GM12878 (cell line): Measurements from ENCODE around the gene RAB3IL1. TPM values are rescaled to one million over a fixed set of nuclear protein-coding genes. Genes with fewer than 3 reads are reported as not detected.

ENCODE experiments used
- ATAC-seq: fragments of 200-7000 bp; cut with Tn5 transposase; 3 replicates; pipeline ENCODE4 v1.9.1; 2020; ENCODE audit warnings: mild to moderate bottlenecking, moderate library complexity
- BruUV-seq: library from RNA; stranded (reverse); fragments of 400-500 nt; replicated peaks from 2 replicates; lab custom pipeline; 2021; lab: Mats Ljungman, UMichigan
- CTCF ChIA-PET: fragments of 300-600 bp; sonication (Branson Sonifier 250); formaldehyde crosslinking; extraction: SDS; loops from one replicate; lab custom pipeline; 2021; ENCODE audit warnings: inconsistent platforms; lab: Yijun Ruan, JAX
- POLR2A ChIA-PET: fragments of 350-600 bp; formaldehyde crosslinking; extraction: SDS; loops from one replicate; lab custom pipeline; 2021; ENCODE audit warnings: inconsistent platforms; lab: Charles Lee
- RAD21 ChIA-PET: fragments of 300-600 bp; sonication (Branson Sonifier 250); formaldehyde crosslinking; loops from one replicate; lab custom pipeline; 2023; ENCODE audit warnings: antibody characterized with exemption; ENCODE audit not compliant: unreplicated experiment; lab: Charles Lee
- SMC1A ChIA-PET: fragments of 300-600 bp; sonication (Branson Sonifier 250); formaldehyde crosslinking; loops from one replicate; lab custom pipeline; 2023; ENCODE audit not compliant: unreplicated experiment, uncharacterized antibody; lab: Charles Lee
- DNase-seq: peaks from one replicate; pipeline ENCODE4 v3.0.0-alpha.2; 2011; ENCODE audit warnings: low read depth, low spot score
- FAIRE-seq: peaks from 3 replicates; lab custom pipeline; 2011; peaks lifted over from hg19 to GRCh38; lab: Jason Lieb, UNC
- H2AFZ ChIP-seq: 2 replicates; pipeline ENCODE4 v1.6.0; 2011; ENCODE audit warnings: low read depth, low read length, control low read depth; ENCODE audit not compliant: control insufficient read depth
- H3K27ac ChIP-seq: 2 replicates; pipeline ENCODE4 v1.5.1; 2011; ENCODE audit warnings: control low read depth; ENCODE audit not compliant: control insufficient read depth, insufficient read depth
- H3K27me3 ChIP-seq, 2 experiments: replicated peaks in 1 of 2; 2 replicates each; pipeline versions ENCODE4 v1.6.0 to v1.6.1; 2011; ENCODE audit warnings: low read length in 1 of 2; ENCODE audit not compliant: control insufficient read depth in 2 of 2, insufficient read depth in 2 of 2
- H3K36me3 ChIP-seq, 2 experiments: 2 replicates each; pipeline ENCODE4 v1.5.1; 2011; ENCODE audit warnings: low read length in 1 of 2; ENCODE audit not compliant: control insufficient read depth in 2 of 2, insufficient read depth in 2 of 2
- H3K4me1 ChIP-seq: 2 replicates; pipeline ENCODE4 v1.6.1; 2011; ENCODE audit warnings: mild to moderate bottlenecking, low read length, moderate library complexity, mixed read lengths; ENCODE audit not compliant: control insufficient read depth, insufficient read depth
- H3K4me2 ChIP-seq: 2 replicates; pipeline ENCODE4 v1.6.0; 2011; ENCODE audit warnings: control low read depth; ENCODE audit not compliant: control insufficient read depth, insufficient read depth
- H3K4me3 ChIP-seq: fragments of 200-600 bp; sonication (generic); 2 replicates; pipeline ENCODE4 v1.5.1; 2016
- H3K79me2 ChIP-seq: 2 replicates; pipeline ENCODE4 v1.6.0; 2011; ENCODE audit warnings: low read length; ENCODE audit not compliant: control insufficient read depth, insufficient read depth
- H3K9ac ChIP-seq: 2 replicates; pipeline ENCODE4 v1.8.0; 2011; ENCODE audit warnings: low read length, control low read depth, mixed read lengths; ENCODE audit not compliant: control insufficient read depth, insufficient read depth
- H3K9me3 ChIP-seq: replicated peaks from 3 replicates; pipeline ENCODE4 v1.5.1; 2011; ENCODE audit warnings: mild to moderate bottlenecking, low read length; ENCODE audit not compliant: control insufficient read depth, insufficient read depth
- H4K20me1 ChIP-seq: 2 replicates; pipeline ENCODE4 v1.6.0; 2011; ENCODE audit not compliant: control insufficient read depth, insufficient read depth
- ASH2L ChIP-seq: fragments of 300-600, 200-600 bp; sonication (generic); IDR thresholded peaks from 2 replicates; pipeline ENCODE4 v1.6.1; 2017; ENCODE audit warnings: low read depth, mild to moderate bottlenecking, borderline replicate concordance
- CHD2 ChIP-seq: IDR thresholded peaks from 2 replicates; pipeline ENCODE4 v1.6.1; 2011; ENCODE audit warnings: low read depth, low read length, improper control_type of control experiment, borderline replicate concordance
- CREM ChIP-seq: IDR thresholded peaks from 2 replicates; pipeline ENCODE4 v1.6.1; 2014; ENCODE audit warnings: antibody characterized with exemption, low read depth
- FOXM1 ChIP-seq: IDR thresholded peaks from 2 replicates; pipeline ENCODE4 v1.6.1; 2012; ENCODE audit warnings: low read depth, mild to moderate bottlenecking, inconsistent platforms, low read length, moderate library complexity
- HDGF ChIP-seq: fragments of 450-650 bp; IDR thresholded peaks from 2 replicates; pipeline ENCODE4 v1.6.1; 2016; ENCODE audit warnings: antibody characterized with exemption
- MEF2B ChIP-seq: fragments of 450-650 bp; IDR thresholded peaks from 2 replicates; pipeline ENCODE4 v1.6.1; 2018; ENCODE audit warnings: mild to moderate bottlenecking, moderate library complexity; ENCODE audit not compliant: partially characterized antibody, poor library complexity, severe bottlenecking
- MTA2 ChIP-seq: fragments of 450-650 bp; IDR thresholded peaks from 2 replicates; pipeline ENCODE4 v1.6.1; 2016; ENCODE audit warnings: low read depth, mild to moderate bottlenecking, moderate library complexity
- MXI1 ChIP-seq: fragments of 150-350 bp; IDR thresholded peaks from 2 replicates; pipeline ENCODE4 v1.6.1; 2011; ENCODE audit warnings: low read depth, mild to moderate bottlenecking, inconsistent platforms, low read length, improper control_type of control experiment
- NBN ChIP-seq: fragments of 450-650 bp; IDR thresholded peaks from 2 replicates; pipeline ENCODE4 v1.6.1; 2016
- NFXL1 ChIP-seq: fragments of 450-650 bp; IDR thresholded peaks from 2 replicates; pipeline ENCODE4 v1.6.1; 2017; ENCODE audit warnings: antibody characterized with exemption, mild to moderate bottlenecking, borderline replicate concordance
- POLR2A ChIP-seq: IDR thresholded peaks from 2 replicates; pipeline ENCODE4 v1.6.1; 2011; ENCODE audit warnings: low read depth, mild to moderate bottlenecking, low read length
- SIN3A ChIP-seq: IDR thresholded peaks from 2 replicates; pipeline ENCODE4 v1.6.1; 2012; ENCODE audit warnings: low read depth, low read length, improper control_type of control experiment
- SREBF1 ChIP-seq: IDR thresholded peaks from 2 replicates; pipeline ENCODE4 v1.6.1; 2012; ENCODE audit warnings: mild to moderate bottlenecking, low read length
- STAT1 ChIP-seq: fragments of 450-650 bp; conservative IDR thresholded peaks from 2 replicates; pipeline ENCODE4 v1.6.1; 2014; ENCODE audit warnings: antibody characterized with exemption, mild to moderate bottlenecking
- ZNF217 ChIP-seq: fragments of 450-650 bp; IDR thresholded peaks from 2 replicates; pipeline ENCODE4 v1.6.1; 2017; ENCODE audit warnings: antibody characterized with exemption, mild to moderate bottlenecking
- WGBS: methylation state at CpG from one replicate; pipeline ENCODE4 v1.1.6; 2016; ENCODE audit warnings: low lambda C conversion rate; ENCODE audit not compliant: insufficient replicate concordance, insufficient coverage; ENCODE audit errors: missing lambda C conversion rate; 5-methylcytosine and 5-hydroxymethylcytosine counted together
- in situ Hi-C: fragments of 300-500 bp; cut with MboI; formaldehyde crosslinking; loops from 9 replicates; pipeline ENCODE4 v1.14.3; 2018; ENCODE audit warnings: mixed read lengths
- intact Hi-C: fragments of 100-400 bp; cut with micrococcal nuclease; formaldehyde crosslinking; loops from one replicate; pipeline ENCODE4 v1.14.2; 2022; ENCODE audit not compliant: unreplicated experiment
- polyA plus RNA-seq, 11 experiments: library from polyadenylated mRNA; depleted of rRNA in 4 of 11; unstranded in 6 of 11; stranded (reverse) in 5 of 11; fragments of >200 nt; fragmentation: Nextera tagmentation in 4 of 11; fragmentation: Illumina TruSeq in 1 of 11; extraction: Ambion mirVana in 4 of 11; extraction: Trizol in 1 of 11; gene quantifications; 1 replicate in 1 of 11; 2 replicates in 10 of 11; pipeline versions ENCODE4 v1.2.1 to v1.2.3, GENCODE V29; 2011 to 2016; ENCODE audit warnings: inconsistent platforms in 2 of 11, missing spikeins in 2 of 11, low read depth in 1 of 11
- total RNA-seq, 4 experiments: library from RNA; depleted of rRNA in 3 of 4; stranded (reverse); fragments of >200 nt in 3 of 4; fragmentation: Illumina TruSeq in 1 of 4; extraction: Trizol in 1 of 4; gene quantifications; 2 replicates each; pipeline versions ENCODE4 v1.2.1 to v1.2.3, GENCODE V29; 2013 to 2021
- TF ChIP-seq, protein P1 (sequence below): fragments of 450-650 bp; IDR thresholded peaks from 2 replicates; pipeline ENCODE4 v1.6.1; 2017; ENCODE audit warnings: mild to moderate bottlenecking
- TF ChIP-seq, protein P2 (sequence below): IDR thresholded peaks from 2 replicates; pipeline ENCODE4 v1.6.1; 2012; ENCODE audit warnings: low read depth, low read length, improper control_type of control experiment

Gene RAB3IL1
- total and polyA plus RNA-seq, 10 of the 15 experiments (the other 5 are each of a cell fraction or from before 2014, with no cell fraction given): 0.04 TPM; not detected in 9

DNA sequence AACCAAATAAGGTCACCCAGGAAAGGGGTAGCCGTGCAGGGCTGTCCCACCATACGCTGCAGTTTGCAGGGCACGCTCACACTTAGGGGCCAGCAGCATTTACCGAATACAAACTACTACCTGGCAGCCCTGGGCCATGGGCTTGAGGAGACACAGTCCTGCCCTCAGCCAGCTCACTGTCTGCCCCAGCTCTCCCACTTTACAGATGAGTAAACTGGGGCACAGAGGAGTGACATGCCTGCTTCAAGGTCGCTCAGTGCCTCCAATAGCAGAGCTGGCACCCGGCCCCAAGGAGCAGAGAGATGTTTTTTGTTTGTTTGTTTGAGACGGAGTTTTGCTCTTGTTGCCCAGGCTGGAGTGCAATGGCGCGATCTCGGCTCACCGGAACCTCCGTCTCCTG is 28.8 kb downstream of the RAB3IL1 start:
- FAIRE-seq (no peak), ATAC-seq (no peak), DNase-seq (no peak)
- ChIA-PET POLR2A (no interaction called here), RAD21 (no interaction called here), CTCF (interaction anchor here (0.9 to 1.8 kb wide), 2 partner anchors 10 to 91 kb away, joined by 3 to 12 read pairs; no protein-coding TSS in a partner anchor), SMC1A (interaction anchor here (4.8 kb wide), 1 partner anchor 90 kb away, joined by 21 read pairs; no protein-coding TSS in a partner anchor)
- Histone ChIP-seq H4K20me1 (no peaks in the 10 kb centered on the region), H3K27me3 (no peaks in the 10 kb centered on the region), H3K36me3 (no peaks in the 10 kb centered on the region), H3K4me3 (no peak overlapping the region), H3K9ac (no peak overlapping the region), H3K9me3 (no peaks in the 10 kb centered on the region; the same call in 2 of the 3 replicates), H3K27ac (no peak overlapping the region), H3K79me2 (no peaks in the 10 kb centered on the region), H2AFZ (no peak overlapping the region), H3K4me1 (peaks cover 7% of the 10 kb centered on the region), H3K4me2 (no peak overlapping the region)
- TF ChIP-seq, protein P1, sequence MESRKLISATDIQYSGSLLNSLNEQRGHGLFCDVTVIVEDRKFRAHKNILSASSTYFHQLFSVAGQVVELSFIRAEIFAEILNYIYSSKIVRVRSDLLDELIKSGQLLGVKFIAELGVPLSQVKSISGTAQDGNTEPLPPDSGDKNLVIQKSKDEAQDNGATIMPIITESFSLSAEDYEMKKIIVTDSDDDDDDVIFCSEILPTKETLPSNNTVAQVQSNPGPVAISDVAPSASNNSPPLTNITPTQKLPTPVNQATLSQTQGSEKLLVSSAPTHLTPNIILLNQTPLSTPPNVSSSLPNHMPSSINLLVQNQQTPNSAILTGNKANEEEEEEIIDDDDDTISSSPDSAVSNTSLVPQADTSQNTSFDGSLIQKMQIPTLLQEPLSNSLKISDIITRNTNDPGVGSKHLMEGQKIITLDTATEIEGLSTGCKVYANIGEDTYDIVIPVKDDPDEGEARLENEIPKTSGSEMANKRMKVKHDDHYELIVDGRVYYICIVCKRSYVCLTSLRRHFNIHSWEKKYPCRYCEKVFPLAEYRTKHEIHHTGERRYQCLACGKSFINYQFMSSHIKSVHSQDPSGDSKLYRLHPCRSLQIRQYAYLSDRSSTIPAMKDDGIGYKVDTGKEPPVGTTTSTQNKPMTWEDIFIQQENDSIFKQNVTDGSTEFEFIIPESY: no peak
- TF ChIP-seq NFXL1 (no peak), HDGF (no peak), MTA2 (no peak), NBN (no peak), CHD2 (no peak), STAT1 (no peak), SREBF1 (no peak), MEF2B (no peak), POLR2A (no peak), ASH2L (no peak), CREM (no peak), MXI1 (no peak), ZNF217 (no peak), FOXM1 (no peak), SIN3A (no peak)
- TF ChIP-seq, protein P2, sequence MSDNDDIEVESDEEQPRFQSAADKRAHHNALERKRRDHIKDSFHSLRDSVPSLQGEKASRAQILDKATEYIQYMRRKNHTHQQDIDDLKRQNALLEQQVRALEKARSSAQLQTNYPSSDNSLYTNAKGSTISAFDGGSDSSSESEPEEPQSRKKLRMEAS: no peak
- in situ Hi-C loops (no loop called here), intact Hi-C loops (no loop called here)
- BruUV-seq: no TSS peak
- WGBS: 72% methylated on average over 12 of the region's 12 CpGs
